ENCODE data around the gene STEAP3. TPM values are rescaled to one million over a fixed set of nuclear protein-coding genes. Genes with fewer than 3 reads are reported as not detected.

STEAP3 gene
- total RNA-seq, 2 donors from 2014 or later = 26.6 to 52.2 TPM

- TF ChIP-seq CTCF (IDR thresholded peaks at IDR 0.05) = no peak
- Histone ChIP-seq H3K9ac (ENCODE audit: low read depth in 2 of 2, low read length in 2 of 2) (no peak overlapping the region), H3K4me3 (no peak overlapping the region), H3K36me3 (no peaks in the 10 kb centered on the region), H3K4me1 (peaks cover 5% of the 10 kb centered on the region), H3K27ac (no peak overlapping the region), H3K27me3 (no peaks in the 10 kb centered on the region), H3K9me3 (no peaks in the 10 kb centered on the region)
- intact Hi-C loops (cut with DNase I) = no loop called here
- no peak for DNase-seq
These were observed 22.2 kb downstream of the STEAP3 start for GRCh38 chr2:119245841-119246230.

- Histone ChIP-seq H3K4me3 (no peak overlapping the region), H3K9me3 (no peaks in the 10 kb centered on the region), H3K36me3 (no peaks in the 10 kb centered on the region), H3K27me3 (no peaks in the 10 kb centered on the region), H3K4me1 (no peaks in the 10 kb centered on the region), H3K27ac (no peak overlapping the region), H3K9ac (ENCODE audit: low read depth in 2 of 2, low read length in 2 of 2) (no peak overlapping the region)
- no peak for TF ChIP-seq CTCF (IDR thresholded peaks at IDR 0.05)
- DNase-seq = no peak
- intact Hi-C loops (cut with DNase I) = no loop called here
These were observed 23.5 kb downstream of the STEAP3 start for GRCh38 chr2:119246884-119247843.

- no peak overlapping the region for H3K9ac ChIP-seq (ENCODE audit: low read depth in 2 of 2, low read length in 2 of 2)
These were observed 24.2 kb downstream of the STEAP3 start for GRCh38 chr2:119247844-119248271.

GRCh38 chr2:119248311-119248710, 24.7 kb downstream of the STEAP3 start:
- intact Hi-C loops (cut with DNase I) = no loop called here
- no peak for DNase-seq
- TF ChIP-seq CTCF (IDR thresholded peaks at IDR 0.05) = no peak
- H3K4me1 ChIP-seq = no peaks in the 10 kb centered on the region
- no peaks in the 10 kb centered on the region for H3K36me3 ChIP-seq
- no peak overlapping the region for H3K4me3 ChIP-seq
- H3K9me3 ChIP-seq = no peaks in the 10 kb centered on the region
- no peak overlapping the region for H3K9ac ChIP-seq (ENCODE audit: low read depth in 2 of 2, low read length in 2 of 2)
- H3K27me3 ChIP-seq = no peaks in the 10 kb centered on the region
- no peak overlapping the region for H3K27ac ChIP-seq

More at GRCh38 chr2:119247844-119248271, 24.2 kb downstream of the STEAP3 start:
- Histone ChIP-seq H3K4me1 (no peaks in the 10 kb centered on the region), H3K9me3 (no peaks in the 10 kb centered on the region), H3K27me3 (no peaks in the 10 kb centered on the region), H3K27ac (no peak overlapping the region), H3K36me3 (no peaks in the 10 kb centered on the region), H3K4me3 (no peak overlapping the region)
- no peak for TF ChIP-seq CTCF (IDR thresholded peaks at IDR 0.05)
- no peak for DNase-seq
- intact Hi-C loops (cut with DNase I) = no loop called here

GRCh38 chr2:119248751-119249150, 25.1 kb downstream of the STEAP3 start:
- H3K4me1 ChIP-seq = no peaks in the 10 kb centered on the region
- H3K27me3 ChIP-seq = no peaks in the 10 kb centered on the region
- intact Hi-C loops (cut with DNase I) = no loop called here
- H3K9me3 ChIP-seq = no peaks in the 10 kb centered on the region
- H3K9ac ChIP-seq (ENCODE audit: low read depth in 2 of 2, low read length in 2 of 2) = no peak overlapping the region
- no peak for TF ChIP-seq CTCF (IDR thresholded peaks at IDR 0.05)
- no peak overlapping the region for H3K27ac ChIP-seq
- H3K4me3 ChIP-seq = no peak overlapping the region
- H3K36me3 ChIP-seq = no peaks in the 10 kb centered on the region
- DNase-seq = no peak
